K562 (cell line): ENCODE measurements around the gene ARL8A. TPM values are rescaled to one million over a fixed set of nuclear protein-coding genes. Genes with fewer than 3 reads are reported as not detected.

Experiments used
- ASH1L ChIP-seq: fragments of 450-650 bp; IDR thresholded peaks from 2 replicates; pipeline ENCODE4 v1.6.1; 2018; ENCODE audit warnings: borderline replicate concordance, mild to moderate bottlenecking, low read depth; ENCODE audit not compliant: partially characterized antibody
- HLTF ChIP-seq: fragments of 450-650 bp; IDR thresholded peaks from 2 replicates; pipeline ENCODE4 v1.6.1; 2016
- IFI16 ChIP-seq: fragments of 250-450 bp; sonication (Bioruptor Pico); IDR thresholded peaks from 2 replicates; pipeline ENCODE4 v2.1.2; 2022; ENCODE audit warnings: mild to moderate bottlenecking, inconsistent platforms
- MCM7 ChIP-seq, 2 experiments: fragments of 450-650 bp; IDR thresholded peaks; 2 replicates each; pipeline ENCODE4 v1.6.1; 2016 to 2018
- NR1H2 ChIP-seq: sonication (generic); formaldehyde crosslinking; IDR thresholded peaks from 2 replicates; pipeline ENCODE4 v1.4.0; 2020; ENCODE audit warnings: mild to moderate bottlenecking, missing genetic modification reagents
- PHF21A ChIP-seq: fragments of 450-650 bp; IDR thresholded peaks from 2 replicates; pipeline ENCODE4 v1.6.1; 2017; ENCODE audit warnings: low read depth, borderline replicate concordance
- PRDM10 ChIP-seq: fragments of 450-650 bp; IDR thresholded peaks from 2 replicates; pipeline ENCODE4 v1.6.1; 2018; ENCODE audit not compliant: partially characterized antibody
- SUPT5H ChIP-seq: fragments of 450-650 bp; IDR thresholded peaks from 2 replicates; pipeline ENCODE4 v1.6.1; 2016
- ZNF316 ChIP-seq: fragments of 450-650 bp; IDR thresholded peaks from 2 replicates; pipeline ENCODE4 v1.6.1; 2016
- ZNF512 ChIP-seq: IDR thresholded peaks from 2 replicates; pipeline ENCODE4 v1.6.1; 2016; ENCODE audit warnings: missing genetic modification characterization, missing compliant biosample characterization
- ZNF707 ChIP-seq: fragments of 250-450 bp; sonication (Bioruptor Pico); conservative IDR thresholded peaks from 2 replicates; pipeline ENCODE4 v1.8.0; 2022; ENCODE audit warnings: inconsistent platforms, mild to moderate bottlenecking, moderate library complexity
- ZNF77 ChIP-seq: fragments of 250-450 bp; sonication (Bioruptor Pico); IDR thresholded peaks from 2 replicates; pipeline ENCODE4 v1.5.0; 2020
- polyA plus RNA-seq, 8 experiments: library from polyadenylated mRNA; depleted of rRNA in 4 of 8; stranded (reverse) in 5 of 8; unstranded in 3 of 8; fragments of >200 nt; fragmentation: Nextera tagmentation in 2 of 8; fragmentation: Illumina TruSeq in 1 of 8; extraction: Ambion mirVana in 2 of 8; extraction: Trizol in 1 of 8; gene quantifications; 2 replicates each; pipeline versions ENCODE4 v1.2.1 to v1.2.3, GENCODE V29; 2011 to 2014; ENCODE audit warnings: inconsistent platforms in 1 of 8, missing spikeins in 1 of 8
- total RNA-seq, 7 experiments: library from RNA; depleted of rRNA in 6 of 7; stranded (reverse); fragments of >200 nt in 6 of 7; fragmentation: Illumina TruSeq in 2 of 7; extraction: Trizol in 2 of 7; gene quantifications; 2 replicates each; pipeline versions ENCODE4 v1.2.1 to v1.2.3, GENCODE V29; 2011 to 2021; ENCODE audit warnings: low replicate concordance in 1 of 7
- TF ChIP-seq, protein P1 (sequence below): fragments of 250-450 bp; sonication (Bioruptor Pico); IDR thresholded peaks from 2 replicates; pipeline ENCODE4 v1.6.1; 2021; ENCODE audit warnings: mild to moderate bottlenecking
- TF ChIP-seq, protein P2 (sequence below): fragments of 250-450 bp; sonication (Bioruptor Pico); IDR thresholded peaks from 2 replicates; pipeline ENCODE4 v1.8.0; 2022; ENCODE audit warnings: inconsistent platforms

Gene ARL8A
- total and polyA plus RNA-seq, 9 of the 15 experiments (the other 6 are each of a cell fraction or from before 2014, with no cell fraction given): 0.17 to 27.3 (median 15.6) TPM

GRCh38 chr1:202143011-202143767 is 1.3 kb downstream of the ARL8A start (continued):
- TF ChIP-seq ZNF316 (no peak), SUPT5H (no peak), PRDM10 (peak; percentile 44), PHF21A (no peak), ZNF512 (no peak), NR1H2 (CRISPR knock-in tag) (0 out of 2 replicates have a peak, but pooled peaks have one; percentile 46), IFI16 (CRISPR knock-in tag) (no peak), ZNF707 (CRISPR knock-in tag) (no peak), ASH1L (no peak), ZNF77 (CRISPR knock-in tag) (no peak), MCM7 (IDR thresholded peaks at IDR 0.05) (no peak), HLTF (no peak)
- TF ChIP-seq, protein P1, sequence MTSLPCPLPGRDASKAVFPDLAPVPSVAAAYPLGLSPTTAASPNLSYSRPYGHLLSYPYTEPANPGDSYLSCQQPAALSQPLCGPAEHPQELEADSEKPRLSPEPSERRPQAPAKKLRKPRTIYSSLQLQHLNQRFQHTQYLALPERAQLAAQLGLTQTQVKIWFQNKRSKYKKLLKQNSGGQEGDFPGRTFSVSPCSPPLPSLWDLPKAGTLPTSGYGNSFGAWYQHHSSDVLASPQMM (CRISPR knock-in tag): no peak
- TF ChIP-seq, protein P2, sequence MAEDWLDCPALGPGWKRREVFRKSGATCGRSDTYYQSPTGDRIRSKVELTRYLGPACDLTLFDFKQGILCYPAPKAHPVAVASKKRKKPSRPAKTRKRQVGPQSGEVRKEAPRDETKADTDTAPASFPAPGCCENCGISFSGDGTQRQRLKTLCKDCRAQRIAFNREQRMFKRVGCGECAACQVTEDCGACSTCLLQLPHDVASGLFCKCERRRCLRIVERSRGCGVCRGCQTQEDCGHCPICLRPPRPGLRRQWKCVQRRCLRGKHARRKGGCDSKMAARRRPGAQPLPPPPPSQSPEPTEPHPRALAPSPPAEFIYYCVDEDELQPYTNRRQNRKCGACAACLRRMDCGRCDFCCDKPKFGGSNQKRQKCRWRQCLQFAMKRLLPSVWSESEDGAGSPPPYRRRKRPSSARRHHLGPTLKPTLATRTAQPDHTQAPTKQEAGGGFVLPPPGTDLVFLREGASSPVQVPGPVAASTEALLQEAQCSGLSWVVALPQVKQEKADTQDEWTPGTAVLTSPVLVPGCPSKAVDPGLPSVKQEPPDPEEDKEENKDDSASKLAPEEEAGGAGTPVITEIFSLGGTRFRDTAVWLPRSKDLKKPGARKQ (CRISPR knock-in tag): no peak
